MCF 10A (cell line): ENCODE measurements around the gene TGFBR1. TPM values are rescaled to one million over a fixed set of nuclear protein-coding genes. Genes with fewer than 3 reads are reported as not detected.

Experiments
- BruUV-seq: library from RNA; stranded (reverse); fragments of 400-500 nt; replicated peaks from 2 replicates; lab custom pipeline; 2021; lab: Mats Ljungman, UMichigan
- CTCF ChIA-PET: fragments of 300-600 bp; sonication (Branson Sonifier 250); formaldehyde crosslinking; extraction: SDS; loops from one replicate; lab custom pipeline; 2021; ENCODE audit warnings: antibody characterized with exemption, inconsistent platforms; lab: Yijun Ruan, JAX
- POLR2A ChIA-PET: fragments of 300-600, 350-650 bp; sonication (Branson Sonifier 250); formaldehyde crosslinking; extraction: SDS; loops from one replicate; lab custom pipeline; 2020; ENCODE audit warnings: antibody characterized with exemption, inconsistent platforms; lab: Yijun Ruan, JAX
- DNase-seq: peaks from one replicate; pipeline ENCODE4 v3.0.0-alpha.2; 2018; ENCODE audit not compliant: unreplicated experiment
- H3K27ac Mint-ChIP-seq: one replicate; pipeline ENCODE4 v1.8.0; 2022; ENCODE audit warnings: mild to moderate bottlenecking, low read depth, mixed read lengths; ENCODE audit not compliant: unreplicated experiment
- H3K27me3 Mint-ChIP-seq: one replicate; pipeline ENCODE4 v1.8.0; 2022; ENCODE audit warnings: mixed read lengths; ENCODE audit not compliant: insufficient read depth, unreplicated experiment
- H3K36me3 Mint-ChIP-seq: one replicate; pipeline ENCODE4 v1.8.0; 2022; ENCODE audit warnings: mild to moderate bottlenecking, moderate library complexity, mixed read lengths; ENCODE audit not compliant: insufficient read depth, unreplicated experiment
- H3K4me1 Mint-ChIP-seq: one replicate; pipeline ENCODE4 v1.8.0; 2022; ENCODE audit warnings: mixed read lengths; ENCODE audit not compliant: insufficient read depth, unreplicated experiment
- H3K4me3 Mint-ChIP-seq: one replicate; pipeline ENCODE4 v1.8.0; 2022; ENCODE audit warnings: mild to moderate bottlenecking, moderate library complexity, mixed read lengths; ENCODE audit not compliant: unreplicated experiment
- H3K9me3 Mint-ChIP-seq: one replicate; pipeline ENCODE4 v1.8.0; 2022; ENCODE audit warnings: mixed read lengths; ENCODE audit not compliant: unreplicated experiment
- CTCF ChIP-seq: fragments of 200-600 bp; IDR thresholded peaks from one replicate; pipeline ENCODE4 v1.8.0; 2022; ENCODE audit warnings: antibody characterized with exemption, mild to moderate bottlenecking; ENCODE audit not compliant: unreplicated experiment
- intact Hi-C: fragments of 100-400 bp; cut with micrococcal nuclease; formaldehyde crosslinking; loops from 2 replicates; pipeline ENCODE4 v1.14.1; 2022
- total RNA-seq: library from RNA; stranded (reverse); gene quantifications from 2 replicates; pipeline ENCODE4 v1.2.3, GENCODE V29; 2022

The TGFBR1 gene
- total RNA-seq, 1 experiment from 2014 or later: 27.6 TPM

DNA sequence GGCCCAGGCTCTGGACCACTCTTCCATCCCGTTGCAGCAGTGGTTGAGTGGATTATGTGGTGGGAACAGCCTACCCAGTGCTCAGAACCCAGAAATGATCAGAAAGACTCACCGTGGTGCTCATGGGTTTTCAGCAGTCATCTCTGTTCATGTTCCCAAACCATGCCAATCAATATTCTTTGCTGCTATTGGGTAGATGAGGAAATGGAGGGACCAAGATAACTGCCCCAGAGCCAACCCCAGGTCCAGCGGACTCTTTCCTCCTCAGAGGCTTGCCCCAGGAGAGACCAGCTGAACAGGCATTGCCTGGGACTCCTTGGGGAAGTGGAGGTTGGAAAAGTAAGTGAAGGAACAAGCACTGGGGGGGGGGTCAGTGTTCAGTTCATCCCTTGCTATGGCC lies 78.7 kb downstream of the TGFBR1 start:
- no peak for DNase-seq
- no TSS peak for BruUV-seq
- Mint-ChIP-seq H3K36me3 (no peaks in the 10 kb centered on the region), H3K4me3 (no peak overlapping the region), H3K27ac (no peak overlapping the region), H3K4me1 (no peaks in the 10 kb centered on the region), H3K9me3 (no peaks in the 10 kb centered on the region), H3K27me3 (peaks cover 23% of the 10 kb centered on the region)
- ChIA-PET CTCF (interaction anchor here (0.6 to 4.7 kb wide), 19 partner anchors 11 to 1258 kb away, joined by 3 to 33 read pairs (median 4); partner anchors contain the start of genes ALG2 and SEC61B), POLR2A (interaction anchor here (1.0 to 1.5 kb wide), 2 partner anchors 11 to 38 kb away, joined by 4 to 5 read pairs; partner anchors contain the start of genes ALG2 and SEC61B)
- TF ChIP-seq CTCF: no peak
- intact Hi-C loops: loop anchor here (1.0 to 10.0 kb wide), 5 partner anchors 81 to 1414 kb away; no protein-coding TSS in a partner anchor

GRCh38 chr9:99184110-99184474 lies 79.2 kb downstream of the TGFBR1 start:
- intact Hi-C loops: loop anchor here (1.0 to 10.0 kb wide), 5 partner anchors 81 to 1413 kb away; no protein-coding TSS in a partner anchor
- POLR2A ChIA-PET: interaction anchor here (1.5 kb wide), 1 partner anchor 38 kb away, joined by 5 read pairs; the partner anchor contains the start of genes ALG2 and SEC61B

DNA sequence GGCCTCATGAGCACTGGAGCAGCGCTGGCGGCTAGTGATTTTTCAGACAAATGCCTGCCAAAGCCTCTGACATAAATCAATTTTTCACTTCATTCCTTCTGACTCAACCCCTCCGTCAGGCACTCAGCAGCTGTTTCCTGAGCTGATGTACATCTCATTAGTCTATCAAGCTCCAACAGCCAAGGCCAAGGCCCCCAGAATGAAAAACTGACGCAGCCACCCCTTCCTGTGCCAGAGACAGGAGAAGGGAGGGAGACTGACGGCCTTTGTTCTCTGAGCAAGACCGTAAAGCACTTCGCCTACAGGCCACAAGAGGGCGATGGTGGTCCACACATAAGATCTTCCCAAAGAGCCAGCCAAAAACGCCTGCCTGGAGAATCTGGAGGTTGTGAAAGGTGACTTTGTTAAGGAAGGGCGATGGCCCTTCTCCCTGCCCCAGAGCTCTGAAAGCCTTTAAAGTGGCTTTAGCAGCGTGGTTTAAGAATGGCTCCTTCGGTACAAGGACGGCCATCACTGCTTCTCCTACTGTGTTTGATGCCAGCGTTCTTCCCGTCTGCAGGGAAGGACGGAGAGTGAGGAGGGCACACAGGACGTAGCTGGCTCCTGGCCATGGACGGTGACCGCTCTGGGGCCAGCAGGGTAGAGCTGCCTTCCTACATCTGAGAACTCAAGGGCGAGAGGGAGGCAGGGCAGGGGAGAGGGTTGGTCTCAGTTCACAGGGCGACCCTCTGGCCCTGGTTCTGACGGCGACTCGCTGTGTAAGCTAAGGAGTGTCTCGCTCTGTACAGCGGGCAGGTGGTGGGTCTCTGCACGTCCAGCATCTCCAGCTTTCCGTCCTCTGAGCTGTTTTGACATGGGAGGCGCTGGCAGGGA lies 79.8 kb downstream of the TGFBR1 start:
- no TSS peak for BruUV-seq
- Mint-ChIP-seq H3K27me3 (peaks cover 34% of the 10 kb centered on the region), H3K4me3 (no peak overlapping the region), H3K27ac (no peak overlapping the region), H3K36me3 (no peaks in the 10 kb centered on the region), H3K4me1 (no peaks in the 10 kb centered on the region), H3K9me3 (no peaks in the 10 kb centered on the region)
- ChIA-PET CTCF (interaction anchor here (0.5 to 4.7 kb wide), 63 partner anchors 9 to 1934 kb away, joined by 3 to 33 read pairs (median 3); partner anchors contain the start of genes ALG2, ERP44 and SEC61B), POLR2A (interaction anchor here (1.5 kb wide), 1 partner anchor 37 kb away, joined by 5 read pairs; the partner anchor contains the start of genes ALG2 and SEC61B)
- intact Hi-C loops: loop anchor here (1.0 to 10.0 kb wide), 5 partner anchors 80 to 1413 kb away; no protein-coding TSS in a partner anchor
- TF ChIP-seq CTCF: peak; percentile 91
- DNase-seq: peak; percentile 87

More at GRCh38 chr9:99184110-99184474, 79.2 kb downstream of the TGFBR1 start:
- Mint-ChIP-seq H3K4me3 (no peak overlapping the region), H3K27me3 (peaks cover 28% of the 10 kb centered on the region), H3K27ac (no peak overlapping the region), H3K4me1 (no peaks in the 10 kb centered on the region), H3K9me3 (no peaks in the 10 kb centered on the region), H3K36me3 (no peaks in the 10 kb centered on the region)
- TF ChIP-seq CTCF: no peak
- CTCF ChIA-PET: interaction anchor here (0.6 to 4.7 kb wide), 41 partner anchors 8 to 1935 kb away, joined by 3 to 33 read pairs (median 4); partner anchors contain the start of genes ALG2 and SEC61B
- no TSS peak for BruUV-seq
- DNase-seq: no peak

DNA sequence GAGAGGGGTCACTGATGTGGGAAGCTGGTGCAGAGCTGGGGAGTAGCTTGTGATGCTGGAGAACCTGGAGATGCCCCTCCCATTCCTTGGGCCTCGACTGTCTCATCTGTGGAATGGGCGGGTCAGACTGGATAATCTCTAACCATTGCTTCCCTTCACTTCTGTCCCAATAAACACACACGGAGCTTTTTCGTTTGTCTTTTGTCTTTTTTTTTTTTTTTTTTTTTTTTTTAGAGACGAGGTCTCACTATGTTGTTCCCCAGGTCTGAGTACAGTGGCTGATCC lies 80.4 kb downstream of the TGFBR1 start:
- Mint-ChIP-seq H3K27ac (no peak overlapping the region), H3K9me3 (no peaks in the 10 kb centered on the region), H3K27me3 (peaks cover 40% of the 10 kb centered on the region), H3K36me3 (no peaks in the 10 kb centered on the region), H3K4me3 (no peak overlapping the region), H3K4me1 (no peaks in the 10 kb centered on the region)
- intact Hi-C loops: loop anchor here (10.0 kb wide), 2 partner anchors 80 to 840 kb away; no protein-coding TSS in a partner anchor
- BruUV-seq: no TSS peak
- CTCF ChIA-PET: interaction anchor here (0.5 to 4.7 kb wide), 46 partner anchors 9 to 1933 kb away, joined by 3 to 33 read pairs (median 4); partner anchors contain the start of genes ALG2, ERP44 and SEC61B
- POLR2A ChIA-PET: no interaction called here
- TF ChIP-seq CTCF: no peak
- DNase-seq: no peak
